CD4-positive, alpha-beta memory T cell (primary cell): ENCODE data around the gene CCDC97. TPM values are rescaled to one million over a fixed set of nuclear protein-coding genes. Genes with fewer than 3 reads are reported as not detected.

Experiments
- CTCF ChIA-PET: fragments of 350-600 bp; sonication (Branson Sonifier 250); formaldehyde crosslinking; loops from one replicate; lab custom pipeline; 2021; ENCODE audit warnings: inconsistent platforms; ENCODE audit not compliant: partially characterized antibody; lab: Charles Lee
- POLR2A ChIA-PET: fragments of 350-600 bp; sonication (Branson Sonifier 250); formaldehyde crosslinking; loops from one replicate; lab custom pipeline; 2021; ENCODE audit not compliant: partially characterized antibody; lab: Charles Lee
- DNase-seq, 5 donors: peaks; one replicate each; pipeline versions ENCODE4 v3.0.0 to v3.0.0-alpha.2; 2020 to 2022; ENCODE audit warnings: mixed read lengths in 1 of 5
- H3K27ac ChIP-seq: one replicate; pipeline ENCODE4 v1.7.0; 2013; ENCODE audit warnings: low read depth, low read length
- H3K27me3 ChIP-seq: 2 replicates; pipeline ENCODE4 v1.7.0; 2013; ENCODE audit warnings: mild to moderate bottlenecking, low read length, moderate library complexity; ENCODE audit not compliant: insufficient read depth
- H3K36me3 ChIP-seq: 2 replicates; pipeline ENCODE4 v1.7.0; 2013; ENCODE audit warnings: mild to moderate bottlenecking, low read length, moderate library complexity; ENCODE audit not compliant: insufficient read depth
- H3K4me1 ChIP-seq: 2 replicates; pipeline ENCODE4 v1.7.0; 2013; ENCODE audit warnings: mild to moderate bottlenecking, low read length, moderate library complexity; ENCODE audit not compliant: insufficient read depth
- H3K4me3 ChIP-seq, 2 donors: one replicate each; pipeline ENCODE4 v1.7.0; 2013; ENCODE audit warnings: low read length in 2 of 2, mild to moderate bottlenecking in 1 of 2
- H3K9me3 ChIP-seq, 2 donors: one replicate each; pipeline ENCODE4 v1.7.0; 2013; ENCODE audit warnings: low read length in 2 of 2, control low read depth in 1 of 2; ENCODE audit not compliant: control insufficient read depth in 1 of 2
- H3K27ac Mint-ChIP-seq, 7 donors: one replicate each; pipeline ENCODE4 v1.8.0; 2020 to 2021; ENCODE audit warnings: mixed read lengths in 7 of 7, mild to moderate bottlenecking in 6 of 7, inconsistent platforms in 3 of 7, moderate library complexity in 3 of 7
- H3K27me3 Mint-ChIP-seq, 2 donors: one replicate each; pipeline ENCODE4 v1.8.0; 2020 to 2021; ENCODE audit warnings: mixed read lengths in 2 of 2
- H3K36me3 Mint-ChIP-seq, 2 donors: one replicate each; pipeline ENCODE4 v1.8.0; 2020 to 2021; ENCODE audit warnings: mixed read lengths in 2 of 2, inconsistent platforms in 1 of 2, mild to moderate bottlenecking in 1 of 2
- H3K4me1 Mint-ChIP-seq, 4 donors: one replicate each; pipeline ENCODE4 v1.8.0; 2020 to 2021; ENCODE audit warnings: mixed read lengths in 4 of 4, mild to moderate bottlenecking in 1 of 4
- H3K4me3 Mint-ChIP-seq, 8 donors: one replicate each; pipeline ENCODE4 v1.8.0; 2020 to 2021; ENCODE audit warnings: mixed read lengths in 8 of 8, mild to moderate bottlenecking in 7 of 8, moderate library complexity in 6 of 8, inconsistent platforms in 3 of 8
- H3K9me3 Mint-ChIP-seq, 8 donors: one replicate each; pipeline ENCODE4 v1.8.0; 2020 to 2021; ENCODE audit warnings: mixed read lengths in 8 of 8, mild to moderate bottlenecking in 5 of 8, inconsistent platforms in 3 of 8, moderate library complexity in 1 of 8
- intact Hi-C: fragments of 100-400 bp; cut with micrococcal nuclease; formaldehyde crosslinking; loops from one replicate; pipeline ENCODE4 v1.15.1; 2023
- polyA plus RNA-seq, 2 donors: library from polyadenylated mRNA; unstranded; fragments of 300-500 nt; fragmentation: Illumina TruSeq; gene quantifications; one replicate each; pipeline ENCODE4 v1.2.3, GENCODE V29; 2021
- total RNA-seq, 2 experiments: library from RNA; stranded (reverse); gene quantifications; one replicate each; pipeline ENCODE4 v1.2.3, GENCODE V29; 2021

CCDC97 gene
- total and polyA plus RNA-seq, 4 experiments from 2014 or later: 23.2 to 61.4 (median 44.3) TPM

DNA sequence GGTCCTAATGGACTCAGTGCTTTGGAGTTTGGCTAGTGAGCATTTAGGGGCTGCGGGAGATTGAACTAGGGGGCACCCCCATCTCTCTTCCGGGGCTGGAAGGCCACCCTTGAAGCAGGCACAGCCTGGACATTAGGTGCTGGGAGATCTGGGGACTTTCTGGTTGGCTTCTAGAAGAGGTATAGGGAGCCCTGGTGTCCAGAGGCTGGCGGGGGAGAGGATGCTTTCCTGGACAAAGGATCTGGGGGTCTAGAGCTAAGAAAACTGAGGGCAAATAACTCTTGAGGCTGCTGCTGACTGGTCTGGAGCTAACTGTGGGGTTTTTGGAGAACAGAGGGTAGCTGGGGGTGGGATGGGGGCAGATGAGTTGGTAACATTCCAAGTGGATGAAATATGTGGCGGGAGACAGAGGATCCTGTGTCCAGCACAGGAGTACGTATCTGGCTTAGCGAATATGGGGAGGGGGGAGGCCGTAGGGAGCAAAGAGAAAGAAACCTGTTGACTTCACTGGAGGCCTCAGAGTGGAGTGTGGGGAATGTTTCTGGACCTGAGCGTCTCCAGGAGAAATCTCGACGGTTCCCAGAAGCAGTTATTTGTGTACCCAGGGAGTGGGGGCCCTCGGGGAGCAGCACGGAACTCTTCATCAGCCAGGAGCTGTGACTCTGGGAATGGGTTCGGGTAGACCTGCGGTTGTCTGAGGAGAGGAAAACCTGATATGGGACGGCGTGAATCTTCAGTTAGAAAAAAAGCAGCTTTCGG lies 44.4 kb upstream of the CCDC97 start:
- Mint-ChIP-seq H3K27ac (peak overlapping the region; percentile 97 to 100 (median 99)), H3K4me3 (peak overlapping the region; percentile 92 to 98 (median 97)), H3K27me3 (peaks cover 0 to 4% of the 10 kb centered on the region in 2 donors), H3K36me3 (peaks cover 14 to 60% of the 10 kb centered on the region in 2 donors), H3K4me1 (peaks cover 29 to 60% (median 37%) of the 10 kb centered on the region in 4 donors), H3K9me3 (peaks cover 0 to 9% (median 0%) of the 10 kb centered on the region in 8 donors)
- peak overlapping the region; percentile 99 for H3K27ac ChIP-seq
- peak overlapping the region; percentile 78 to 94 for H3K4me3 ChIP-seq
- peaks cover 42% of the 10 kb centered on the region for H3K4me1 ChIP-seq
- H3K27me3 ChIP-seq: no peaks in the 10 kb centered on the region
- CTCF ChIA-PET: interaction anchor here (0.7 to 9.1 kb wide), 6 partner anchors 9 to 86 kb away, joined by 3 to 165 read pairs (median 5); no protein-coding TSS in a partner anchor
- DNase-seq: peak in 3 of 5 donors; percentile 7 to 19 (median 19)
- H3K9me3 ChIP-seq: no peaks in the 10 kb centered on the region
- intact Hi-C loops: no loop called here
- POLR2A ChIA-PET: interaction anchor here (1.0 to 11.9 kb wide), 11 partner anchors 9 to 266 kb away, joined by 3 to 711 read pairs (median 29); partner anchors contain the start of genes B9D2, CCDC97 and TGFB1
- H3K36me3 ChIP-seq: peaks cover 25% of the 10 kb centered on the region

DNA sequence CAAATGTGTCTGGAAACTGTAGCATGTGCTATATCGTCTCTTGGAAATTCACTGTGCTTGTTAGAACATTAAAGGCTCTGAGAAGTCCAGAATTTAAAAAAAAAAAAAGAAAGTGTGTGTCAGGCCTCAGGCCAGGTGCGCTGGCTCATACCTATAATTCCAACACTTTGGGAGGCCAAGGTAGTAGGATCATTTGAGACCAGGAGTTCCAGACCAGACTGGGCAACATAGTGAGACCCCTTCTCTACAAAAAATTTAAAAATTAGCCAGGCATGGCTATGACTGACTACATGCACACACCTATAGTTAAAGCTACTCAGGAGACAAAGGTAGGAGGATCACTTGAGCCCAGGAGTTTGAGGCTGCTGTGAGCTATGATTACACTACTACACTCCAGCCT lies 40.9 kb upstream of the CCDC97 start:
- Mint-ChIP-seq H3K9me3 (peaks cover 0 to 2% (median 0%) of the 10 kb centered on the region in 8 donors), H3K36me3 (peaks cover 48 to 78% of the 10 kb centered on the region in 2 donors), H3K27me3 (no peaks in the 10 kb centered on the region), H3K27ac (peak overlapping the region in 1 of 7 donors; percentile 12), H3K4me1 (peaks cover 23 to 39% (median 32%) of the 10 kb centered on the region in 4 donors), H3K4me3 (no peak overlapping the region)
- no peaks in the 10 kb centered on the region for H3K27me3 ChIP-seq
- no peak for DNase-seq
- H3K4me3 ChIP-seq: no peak overlapping the region
- H3K9me3 ChIP-seq: no peaks in the 10 kb centered on the region
- peaks cover 60% of the 10 kb centered on the region for H3K36me3 ChIP-seq
- H3K4me1 ChIP-seq: peaks cover 31% of the 10 kb centered on the region
- no peak overlapping the region for H3K27ac ChIP-seq
- intact Hi-C loops: no loop called here
- CTCF ChIA-PET: no interaction called here
- POLR2A ChIA-PET: interaction anchor here (1.6 kb wide), 1 partner anchor 37 kb away, joined by 5 read pairs; no protein-coding TSS in a partner anchor

- Mint-ChIP-seq H3K36me3 (peaks cover 51 to 81% of the 10 kb centered on the region in 2 donors), H3K9me3 (no peaks in the 10 kb centered on the region), H3K27me3 (no peaks in the 10 kb centered on the region), H3K27ac (no peak overlapping the region), H3K4me1 (peaks cover 23 to 38% (median 32%) of the 10 kb centered on the region in 4 donors), H3K4me3 (no peak overlapping the region)
- intact Hi-C loops: no loop called here
- no peak overlapping the region for H3K4me3 ChIP-seq
- H3K27me3 ChIP-seq: no peaks in the 10 kb centered on the region
- peaks cover 65% of the 10 kb centered on the region for H3K36me3 ChIP-seq
- H3K4me1 ChIP-seq: peaks cover 31% of the 10 kb centered on the region
- H3K27ac ChIP-seq: no peak overlapping the region
- no peaks in the 10 kb centered on the region for H3K9me3 ChIP-seq
- POLR2A ChIA-PET: interaction anchor here (1.6 kb wide), 1 partner anchor 37 kb away, joined by 5 read pairs; no protein-coding TSS in a partner anchor
- CTCF ChIA-PET: no interaction called here
- DNase-seq: no peak
These were observed 40.4 kb upstream of the CCDC97 start for GRCh38 chr19:41269571-41269970.

DNA sequence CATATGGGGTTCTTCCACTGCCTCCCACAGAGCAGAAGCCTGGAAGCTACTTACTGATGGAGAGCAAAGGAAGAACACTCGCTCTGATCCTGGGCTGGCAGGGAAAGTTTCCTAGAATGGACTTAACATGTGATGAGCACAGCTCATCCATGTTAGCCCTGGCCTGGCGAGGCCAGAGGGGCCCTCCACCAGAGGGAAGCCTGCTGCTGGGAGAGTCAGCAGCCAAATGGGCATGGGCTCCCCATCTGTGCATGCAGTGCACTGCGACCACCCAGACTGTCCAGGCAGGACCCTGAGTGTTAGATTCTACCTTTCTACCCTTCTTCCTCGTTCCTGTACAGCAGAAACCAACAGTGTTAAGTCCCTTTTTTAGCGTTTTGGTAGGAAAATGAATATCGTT lies 36.9 kb upstream of the CCDC97 start:
- Mint-ChIP-seq H3K4me1 (peaks cover 5 to 16% (median 7%) of the 10 kb centered on the region in 4 donors), H3K36me3 (peaks cover 59 to 84% of the 10 kb centered on the region in 2 donors), H3K9me3 (no peaks in the 10 kb centered on the region), H3K4me3 (no peak overlapping the region), H3K27me3 (no peaks in the 10 kb centered on the region), H3K27ac (peak overlapping the region in 2 of 7 donors; percentile 1 to 45)
- ChIA-PET POLR2A (interaction anchor here (0.8 to 2.1 kb wide), 2 partner anchors 10 to 14 kb away, joined by 3 to 9 read pairs; no protein-coding TSS in a partner anchor), CTCF (no interaction called here)
- intact Hi-C loops: no loop called here
- Histone ChIP-seq H3K9me3 (no peaks in the 10 kb centered on the region), H3K4me3 (no peak overlapping the region), H3K36me3 (peaks cover 89% of the 10 kb centered on the region), H3K27me3 (no peaks in the 10 kb centered on the region), H3K27ac (no peak overlapping the region), H3K4me1 (peaks cover 2% of the 10 kb centered on the region)
- DNase-seq: no peak

DNA sequence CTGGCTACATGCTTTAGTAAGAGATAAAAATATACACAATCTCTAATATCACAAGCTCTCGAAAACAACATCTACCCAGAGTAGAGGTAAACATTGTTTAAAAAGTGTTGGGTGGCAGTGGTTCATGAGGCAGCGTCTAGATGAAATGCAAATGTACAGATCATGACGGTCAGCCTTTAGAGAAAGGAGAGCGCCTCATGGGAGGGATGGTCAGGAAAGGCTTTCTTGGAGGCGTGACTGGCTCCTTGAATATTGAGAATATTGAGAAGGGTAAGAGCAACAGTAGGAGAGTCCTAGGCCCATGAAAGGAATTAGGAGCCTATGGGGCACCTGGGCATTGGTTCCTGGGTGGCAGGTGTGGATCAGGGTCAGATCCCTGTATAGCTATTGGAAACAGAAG lies 35.2 kb upstream of the CCDC97 start:
- Histone ChIP-seq H3K27ac (no peak overlapping the region), H3K4me1 (no peaks in the 10 kb centered on the region), H3K27me3 (no peaks in the 10 kb centered on the region), H3K4me3 (no peak overlapping the region), H3K9me3 (no peaks in the 10 kb centered on the region), H3K36me3 (peaks cover 86% of the 10 kb centered on the region)
- Mint-ChIP-seq H3K36me3 (peaks cover 66 to 87% of the 10 kb centered on the region in 2 donors), H3K27me3 (no peaks in the 10 kb centered on the region), H3K4me3 (no peak overlapping the region), H3K9me3 (peaks cover 0 to 2% (median 0%) of the 10 kb centered on the region in 8 donors), H3K27ac (peak overlapping the region in 2 of 7 donors; percentile 11 to 83), H3K4me1 (peaks cover 3 to 16% (median 6%) of the 10 kb centered on the region in 4 donors)
- intact Hi-C loops: no loop called here
- ChIA-PET POLR2A (interaction anchor here (1.6 to 2.0 kb wide), 3 partner anchors 10 to 70 kb away, joined by 3 to 29 read pairs (median 5); partner anchors contain the start of gene HNRNPUL1), CTCF (no interaction called here)
- DNase-seq: no peak

DNA sequence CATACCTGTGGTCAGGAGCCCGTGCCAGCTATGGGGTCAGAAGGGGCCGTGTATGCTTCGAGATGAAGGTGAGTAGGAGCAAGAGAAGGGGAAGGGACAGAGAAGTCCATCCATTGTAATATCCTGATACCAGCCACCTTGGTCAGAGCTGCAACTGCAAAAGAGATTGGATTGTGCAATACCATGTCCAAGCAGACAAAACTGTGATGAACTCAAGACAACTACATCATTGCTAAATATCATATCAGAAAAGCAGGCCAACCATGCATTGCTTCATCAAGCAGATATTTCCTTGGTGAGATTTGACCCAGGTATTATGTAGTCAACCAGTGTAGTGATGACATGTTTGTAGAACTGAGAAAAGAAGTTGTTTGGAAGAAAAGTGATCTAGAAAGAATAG lies 33.7 kb upstream of the CCDC97 start:
- ChIA-PET CTCF (no interaction called here), POLR2A (interaction anchor here (2.1 kb wide), 1 partner anchor 13 kb away, joined by 10 read pairs; no protein-coding TSS in a partner anchor)
- Mint-ChIP-seq H3K27me3 (no peaks in the 10 kb centered on the region), H3K36me3 (peaks cover 74 to 93% of the 10 kb centered on the region in 2 donors), H3K4me1 (peaks cover 3 to 16% (median 7%) of the 10 kb centered on the region in 4 donors), H3K27ac (peak overlapping the region in 3 of 7 donors; percentile 9 to 60 (median 15)), H3K9me3 (peaks cover 0 to 2% (median 0%) of the 10 kb centered on the region in 8 donors), H3K4me3 (no peak overlapping the region)
- Histone ChIP-seq H3K27me3 (no peaks in the 10 kb centered on the region), H3K4me3 (no peak overlapping the region), H3K27ac (no peak overlapping the region), H3K4me1 (no peaks in the 10 kb centered on the region), H3K9me3 (no peaks in the 10 kb centered on the region), H3K36me3 (peaks cover 93% of the 10 kb centered on the region)
- DNase-seq: no peak
- intact Hi-C loops: no loop called here

- Histone ChIP-seq H3K4me3 (no peak overlapping the region), H3K27me3 (no peaks in the 10 kb centered on the region), H3K4me1 (no peaks in the 10 kb centered on the region), H3K36me3 (peaks cover 83% of the 10 kb centered on the region), H3K9me3 (no peaks in the 10 kb centered on the region), H3K27ac (no peak overlapping the region)
- H3K27me3 Mint-ChIP-seq: no peaks in the 10 kb centered on the region
- no peak overlapping the region for H3K4me3 Mint-ChIP-seq
- peaks cover 0 to 9% (median 3%) of the 10 kb centered on the region in 4 donors for H3K4me1 Mint-ChIP-seq
- ChIA-PET POLR2A (interaction anchor here (0.6 to 2.1 kb wide), 6 partner anchors 15 to 30 kb away, joined by 3 to 12 read pairs (median 3); no protein-coding TSS in a partner anchor), CTCF (no interaction called here)
- peak overlapping the region in 1 of 7 donors; percentile 7 for H3K27ac Mint-ChIP-seq
- H3K9me3 Mint-ChIP-seq: peaks cover 0 to 2% (median 0%) of the 10 kb centered on the region in 8 donors
- peaks cover 61 to 82% of the 10 kb centered on the region in 2 donors for H3K36me3 Mint-ChIP-seq
- intact Hi-C loops: no loop called here
- no peak for DNase-seq
These were observed 31.5 kb upstream of the CCDC97 start for GRCh38 chr19:41278478-41278877.
